Brain microvascular endothelial cell (primary cell): ENCODE measurements around the gene FOXP2.

Experiments
- DNase-seq: peaks from one replicate; pipeline ENCODE4 v3.0.0-alpha.2; 2020
- H3K27ac ChIP-seq: fragments of 250-450 bp; sonication (Bioruptor Pico); 2 replicates; pipeline ENCODE4 v1.5.1; 2020; ENCODE audit warnings: mild to moderate bottlenecking, moderate library complexity
- H3K27me3 ChIP-seq: fragments of 250-450 bp; sonication (Bioruptor Pico); replicated peaks from 2 replicates; pipeline ENCODE4 v1.5.1; 2020; ENCODE audit warnings: mild to moderate bottlenecking
- H3K36me3 ChIP-seq: fragments of 250-450 bp; sonication (Bioruptor Pico); replicated peaks from 2 replicates; pipeline ENCODE4 v1.5.1; 2020; ENCODE audit warnings: mild to moderate bottlenecking
- H3K4me3 ChIP-seq: 2 replicates; pipeline ENCODE4 v1.5.1; 2011; ENCODE audit warnings: low read depth, mild to moderate bottlenecking, control low read depth, low read length, moderate library complexity
- in situ Hi-C: cut with HindIII; loops from 2 replicates; pipeline ENCODE4 v1.10.0; 2017; ENCODE audit warnings: low sequenced_read_pairs, low pct_ligation_motif_present
- TF ChIP-seq, protein P1 (sequence below): IDR thresholded peaks from 2 replicates; pipeline ENCODE4 v1.5.1; 2011; ENCODE audit warnings: low read depth, mild to moderate bottlenecking, moderate library complexity, low read length, control low read depth, inconsistent platforms; ENCODE audit errors: missing control alignments

The FOXP2 gene

DNA sequence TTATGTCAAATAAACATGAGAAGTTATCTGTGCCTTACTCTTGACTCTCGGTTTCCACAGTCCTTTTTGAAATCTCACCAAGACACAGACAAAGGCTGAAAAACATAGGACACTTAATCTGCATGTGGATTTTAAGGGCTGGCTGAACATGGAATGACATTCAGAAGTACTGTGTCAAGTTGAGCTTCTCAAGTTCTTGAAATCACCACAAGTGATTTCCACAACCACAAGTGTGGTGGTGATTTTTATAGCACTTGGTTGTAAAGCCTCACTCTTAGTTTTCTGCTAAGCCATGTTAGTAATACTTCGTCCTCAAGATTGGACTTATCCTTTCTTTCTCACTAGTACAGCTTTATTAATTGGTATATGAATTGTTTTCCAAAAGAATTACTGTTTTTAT is 29.6 kb downstream of the FOXP2 start:
- in situ Hi-C loops = no loop called here
- H3K36me3 ChIP-seq = no peaks in the 10 kb centered on the region
- H3K27ac ChIP-seq = no peak overlapping the region
- TF ChIP-seq, protein P1, sequence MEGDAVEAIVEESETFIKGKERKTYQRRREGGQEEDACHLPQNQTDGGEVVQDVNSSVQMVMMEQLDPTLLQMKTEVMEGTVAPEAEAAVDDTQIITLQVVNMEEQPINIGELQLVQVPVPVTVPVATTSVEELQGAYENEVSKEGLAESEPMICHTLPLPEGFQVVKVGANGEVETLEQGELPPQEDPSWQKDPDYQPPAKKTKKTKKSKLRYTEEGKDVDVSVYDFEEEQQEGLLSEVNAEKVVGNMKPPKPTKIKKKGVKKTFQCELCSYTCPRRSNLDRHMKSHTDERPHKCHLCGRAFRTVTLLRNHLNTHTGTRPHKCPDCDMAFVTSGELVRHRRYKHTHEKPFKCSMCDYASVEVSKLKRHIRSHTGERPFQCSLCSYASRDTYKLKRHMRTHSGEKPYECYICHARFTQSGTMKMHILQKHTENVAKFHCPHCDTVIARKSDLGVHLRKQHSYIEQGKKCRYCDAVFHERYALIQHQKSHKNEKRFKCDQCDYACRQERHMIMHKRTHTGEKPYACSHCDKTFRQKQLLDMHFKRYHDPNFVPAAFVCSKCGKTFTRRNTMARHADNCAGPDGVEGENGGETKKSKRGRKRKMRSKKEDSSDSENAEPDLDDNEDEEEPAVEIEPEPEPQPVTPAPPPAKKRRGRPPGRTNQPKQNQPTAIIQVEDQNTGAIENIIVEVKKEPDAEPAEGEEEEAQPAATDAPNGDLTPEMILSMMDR = no peak
- no peaks in the 10 kb centered on the region for H3K27me3 ChIP-seq
- H3K4me3 ChIP-seq = no peak overlapping the region
- DNase-seq = no peak

DNA sequence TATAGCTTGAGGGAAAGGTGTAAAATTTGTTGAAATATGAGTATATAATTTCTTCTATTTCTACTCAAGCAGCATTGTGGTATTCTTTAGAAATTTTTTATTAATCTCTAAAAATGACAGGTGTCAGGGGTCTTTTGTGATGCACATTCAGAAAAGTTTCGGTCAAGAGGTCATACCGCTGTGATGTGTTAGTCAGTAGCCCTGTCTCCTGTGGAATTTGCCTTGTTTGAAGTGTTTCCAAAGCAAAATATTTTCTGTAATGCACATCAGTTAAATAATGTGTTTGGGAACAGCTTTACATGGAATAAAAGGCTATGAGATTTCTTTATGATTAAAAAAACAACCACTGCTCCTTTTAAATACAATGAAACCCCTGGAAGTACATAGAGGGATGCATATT is 35.8 kb downstream of the FOXP2 start:
- in situ Hi-C loops = no loop called here
- TF ChIP-seq, protein P1 = no peak
- Histone ChIP-seq H3K27me3 (no peaks in the 10 kb centered on the region), H3K36me3 (no peaks in the 10 kb centered on the region), H3K4me3 (no peak overlapping the region), H3K27ac (no peak overlapping the region)
- DNase-seq = peak; percentile 14

DNA sequence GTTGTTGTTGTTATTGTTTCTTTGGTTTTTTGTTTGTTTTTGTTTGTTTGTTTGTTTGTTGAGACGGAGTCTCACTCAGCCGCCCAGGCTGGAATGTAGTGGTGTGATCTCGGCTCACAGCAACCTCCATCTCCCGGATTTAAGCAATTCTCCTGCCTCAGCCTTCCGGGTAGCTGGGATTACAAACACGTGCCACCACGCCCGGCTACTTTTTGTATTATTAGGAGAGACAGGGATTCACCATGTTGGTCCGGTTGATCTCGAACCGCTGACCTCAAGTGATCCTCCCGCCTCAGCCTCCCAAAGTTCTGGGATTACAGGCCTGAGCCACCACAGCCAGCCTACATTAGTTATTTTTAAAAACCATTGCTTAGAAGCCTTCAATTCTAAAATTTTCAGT is 45.0 kb downstream of the FOXP2 start:
- TF ChIP-seq, protein P1 = no peak
- no peaks in the 10 kb centered on the region for H3K27me3 ChIP-seq
- no peak overlapping the region for H3K27ac ChIP-seq
- H3K4me3 ChIP-seq = no peak overlapping the region
- H3K36me3 ChIP-seq = no peaks in the 10 kb centered on the region
- DNase-seq = no peak
- in situ Hi-C loops = no loop called here

DNA sequence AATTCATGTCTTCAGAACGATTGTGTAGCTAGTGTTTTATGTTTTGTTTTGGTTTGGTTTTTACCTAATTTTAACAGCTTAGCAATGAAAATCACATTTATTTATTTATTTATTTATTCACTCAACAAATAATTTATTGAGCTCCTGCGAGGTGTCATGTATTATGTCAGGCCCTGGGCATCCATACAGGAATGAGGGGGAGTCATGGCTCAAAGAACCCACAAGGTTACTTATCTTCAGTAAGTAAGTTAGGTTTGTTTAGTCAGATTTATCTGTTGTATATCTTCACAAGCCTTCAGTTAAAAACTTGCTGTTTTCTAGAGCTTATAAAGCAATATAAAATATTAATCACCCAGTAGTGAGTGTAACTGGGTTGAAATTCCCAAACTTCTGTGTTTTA is 45.4 kb downstream of the FOXP2 start:
- Histone ChIP-seq H3K27ac (no peak overlapping the region), H3K36me3 (no peaks in the 10 kb centered on the region), H3K4me3 (no peak overlapping the region), H3K27me3 (no peaks in the 10 kb centered on the region)
- no peak for DNase-seq
- TF ChIP-seq, protein P1 = no peak
- in situ Hi-C loops = no loop called here

DNA sequence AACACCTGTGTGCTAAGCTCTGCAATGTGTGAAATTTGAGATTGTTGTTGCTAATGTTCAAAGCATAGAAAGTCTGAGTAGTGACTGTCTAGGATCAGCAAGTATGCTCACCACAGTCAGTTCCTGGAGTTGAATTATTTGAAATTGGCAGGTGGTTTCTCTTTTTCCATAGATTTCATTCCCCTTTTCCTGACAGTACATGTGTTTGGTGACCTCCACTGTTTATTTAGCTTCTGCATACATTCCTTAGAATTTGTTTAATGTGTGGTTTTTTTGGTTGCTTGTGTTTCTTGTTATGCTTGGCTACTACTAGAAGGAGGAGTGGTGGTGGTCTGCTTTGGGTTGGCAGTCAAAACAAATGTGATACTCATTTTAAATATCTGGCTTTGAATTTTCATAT is 52.3 kb downstream of the FOXP2 start:
- no peak for DNase-seq
- Histone ChIP-seq H3K4me3 (no peak overlapping the region), H3K27ac (no peak overlapping the region), H3K27me3 (no peaks in the 10 kb centered on the region), H3K36me3 (no peaks in the 10 kb centered on the region)
- TF ChIP-seq, protein P1 = no peak
- in situ Hi-C loops = no loop called here

DNA sequence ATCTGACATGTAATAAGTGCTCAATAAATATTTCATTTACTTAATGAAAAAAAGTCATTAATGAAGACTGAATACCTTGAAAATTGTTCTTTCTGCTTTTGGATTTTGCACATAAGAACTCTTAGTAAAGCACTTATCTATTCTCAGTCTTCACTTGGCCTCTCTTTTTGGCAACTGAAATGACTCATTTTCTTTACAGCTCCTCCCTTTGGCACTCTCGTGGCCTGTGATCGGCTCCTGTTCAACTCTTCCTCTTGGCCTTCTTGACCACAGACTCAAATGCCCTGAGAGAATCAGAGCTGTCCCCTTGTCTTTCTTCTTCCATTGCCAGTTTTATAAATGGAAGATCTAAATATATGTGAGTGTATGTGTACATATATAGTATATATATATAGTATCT is 54.2 kb downstream of the FOXP2 start:
- TF ChIP-seq, protein P1 = no peak
- in situ Hi-C loops = no loop called here
- no peaks in the 10 kb centered on the region for H3K27me3 ChIP-seq
- no peak overlapping the region for H3K27ac ChIP-seq
- H3K36me3 ChIP-seq = no peaks in the 10 kb centered on the region
- H3K4me3 ChIP-seq = no peak overlapping the region
- DNase-seq = no peak
